Motor neuron (in vitro differentiated cells): Measurements from ENCODE around the gene GJA9. TPM values are rescaled to one million over a fixed set of nuclear protein-coding genes. Genes with fewer than 3 reads are reported as not detected.
A peak's percentile ranks its signal among the peaks of the same experiment; 100 is the strongest.
"Not testable (repeated sequence)": the region's sequence is repeated elsewhere in the genome, so short reads cannot be mapped to it uniquely, and the experiment has no call there.

Experiments
- ATAC-seq, 8 experiments: fragments of 200-7000 bp; cut with Tn5 transposase; replicated peaks in 6 of 8; 2 replicates each; pipeline ENCODE4 v1.8.0; 2021; ENCODE audit warnings: mild to moderate bottlenecking in 8 of 8, moderate library complexity in 8 of 8
- H3K27ac ChIP-seq, 2 donors: fragments of 250-450 bp; sonication (Bioruptor Pico); 2 replicates each; pipeline ENCODE4 v1.9.0; 2021; ENCODE audit warnings: antibody characterized with exemption in 2 of 2, mild to moderate bottlenecking in 2 of 2, moderate library complexity in 1 of 2
- H3K4me1 ChIP-seq, 2 donors: fragments of 250-450 bp; sonication (Bioruptor Pico); replicated peaks in 1 of 2; 2 replicates each; pipeline ENCODE4 v1.6.1; 2021; ENCODE audit warnings: antibody characterized with exemption in 2 of 2, mild to moderate bottlenecking in 2 of 2, moderate library complexity in 1 of 2
- H3K4me3 ChIP-seq, 5 donors: fragments of 250-450 bp; sonication (Bioruptor Pico); 2 replicates each; pipeline ENCODE4 v1.9.0; 2021; ENCODE audit warnings: antibody characterized with exemption in 5 of 5, mild to moderate bottlenecking in 5 of 5, moderate library complexity in 4 of 5
- WGBS, 10 experiments: fragments of 450-650 bp; shearing (Covaris generic); methylation state at CpG; one replicate each; pipeline ENCODE4 v1.0.0; 2022; 5-methylcytosine and 5-hydroxymethylcytosine counted together
- in situ Hi-C, 9 experiments: fragments of 400-800 bp; cut with MboI; loops; one replicate each; pipeline ENCODE4 v1.15.0; 2021; ENCODE audit warnings: low sequenced_read_pairs in 9 of 9, low pct_unique_long_range_greater_than_20kb in 2 of 9; ENCODE audit not compliant: unreplicated experiment in 9 of 9
- total RNA-seq, 8 experiments: library from RNA; unstranded; fragments of 300-600 nt; gene quantifications; 2 replicates each; pipeline versions ENCODE4 v1.2.3 to v1.2.4, GENCODE V29; 2022

Gene GJA9
- under 1 TPM; 0.16 to 1.00 (median 0.37) TPM for total RNA-seq

GRCh38 chr1:38881487-38881886 lies at the start of gene GJA9:
Gene GJA9, minus strand, starts transcription at chr1:38881587. Its CDS starts 5,489 bp downstream, at chr1:38876098.
- Histone ChIP-seq H3K4me3 (no peak within 1 kb of the TSS), H3K27ac (no peak within 1 kb of the TSS), H3K4me1 (no peaks in the 10 kb centered on the region)
- in situ Hi-C loops, result no loop called here
- no peak for ATAC-seq

GRCh38 chr1:38929476-38929875 lies 48.1 kb upstream of the GJA9 start:
- in situ Hi-C loops, result no loop called here
- H3K4me3 ChIP-seq, result no peak overlapping the region
- ATAC-seq, result peak; percentile 95 to 99 (median 98)
- no peak overlapping the region for H3K27ac ChIP-seq
- H3K4me1 ChIP-seq, result peaks cover 0 to 2% of the 10 kb centered on the region in 2 donors
- 23 to 80% (median 55%) methylated on average over 1 to 6 of the region's 6 CpGs; no CpG with 5 or more reads in 4 of the 10 experiments for WGBS, 10 experiments

GRCh38 chr1:38929054-38929453 lies 47.7 kb upstream of the GJA9 start:
- Histone ChIP-seq H3K4me1 (peaks cover 0 to 2% of the 10 kb centered on the region in 2 donors), H3K4me3 (no peak overlapping the region), H3K27ac (no peak overlapping the region)
- ATAC-seq, result peak in 2 of 8 experiments; percentile 13 to 22
- in situ Hi-C loops, result no loop called here
- 65 to 100% (median 87%) methylated on average over 1 to 8 of the region's 8 CpGs for WGBS, 10 experiments

GRCh38 chr1:38926091-38926490 lies 44.7 kb upstream of the GJA9 start:
- peaks cover 0 to 2% of the 10 kb centered on the region in 2 donors for H3K4me1 ChIP-seq
- H3K4me3 ChIP-seq, result no peak overlapping the region
- in situ Hi-C loops, result no loop called here
- ATAC-seq, result no peak
- 88 to 100% (median 89%) methylated on average over 3 of the region's 3 CpGs; no CpG with 5 or more reads in 7 of the 10 experiments for WGBS, 10 experiments
- H3K27ac ChIP-seq, result no peak overlapping the region

GRCh38 chr1:38925391-38925790 lies 44.0 kb upstream of the GJA9 start:
- no peak overlapping the region for H3K27ac ChIP-seq
- H3K4me3 ChIP-seq, result no peak overlapping the region
- in situ Hi-C loops, result no loop called here
- 60 to 100% (median 100%) methylated on average over 1 to 2 of the region's 2 CpGs; no CpG with 5 or more reads in 5 of the 10 experiments for WGBS, 10 experiments
- ATAC-seq, result no peak
- H3K4me1 ChIP-seq, result peaks cover 0 to 2% of the 10 kb centered on the region in 2 donors

GRCh38 chr1:38923607-38924006 lies 42.2 kb upstream of the GJA9 start:
- Histone ChIP-seq H3K4me3 (no peak overlapping the region), H3K4me1 (no peaks in the 10 kb centered on the region), H3K27ac (no peak overlapping the region)
- WGBS, 10 experiments, result 61 to 100% (median 90%) methylated on average over 1 to 3 of the region's 3 CpGs; no CpG with 5 or more reads in 3 of the 10 experiments
- in situ Hi-C loops, result no loop called here
- ATAC-seq, result peak in 1 of 8 experiments; percentile 55

- in situ Hi-C loops, result no loop called here
- no peak for ATAC-seq
- no peak overlapping the region for H3K4me3 ChIP-seq
- H3K27ac ChIP-seq, result no peak overlapping the region
- no peaks in the 10 kb centered on the region for H3K4me1 ChIP-seq
- 30 to 86% (median 69%) methylated on average over 1 to 3 of the region's 3 CpGs; no CpG with 5 or more reads in 2 of the 10 experiments for WGBS, 10 experiments
These were observed 37.7 kb upstream of the GJA9 start for GRCh38 chr1:38919130-38919529.

- ATAC-seq, result peak in 1 of 8 experiments; percentile 68
- in situ Hi-C loops, result no loop called here
- Histone ChIP-seq H3K4me3 (no peak overlapping the region), H3K4me1 (no peaks in the 10 kb centered on the region), H3K27ac (no peak overlapping the region)
- WGBS, 10 experiments, result 28 to 100% (median 78%) methylated on average over 1 to 4 of the region's 5 CpGs; no CpG with 5 or more reads in 2 of the 10 experiments
These were observed 37.2 kb upstream of the GJA9 start for GRCh38 chr1:38918568-38918967.

GRCh38 chr1:38917772-38918171 lies 36.4 kb upstream of the GJA9 start:
- Histone ChIP-seq H3K27ac (no peak overlapping the region), H3K4me3 (no peak overlapping the region), H3K4me1 (no peaks in the 10 kb centered on the region)
- no peak for ATAC-seq
- 60 to 100% (median 88%) methylated on average over 1 of the region's 1 CpG; no CpG with 5 or more reads in 4 of the 10 experiments for WGBS, 10 experiments
- in situ Hi-C loops, result no loop called here

GRCh38 chr1:38917337-38917736 lies 36.0 kb upstream of the GJA9 start:
- in situ Hi-C loops, result no loop called here
- WGBS, 10 experiments, result 80 to 100% (median 92%) methylated on average over 1 to 3 of the region's 3 CpGs; no CpG with 5 or more reads in 3 of the 10 experiments
- H3K4me3 ChIP-seq, result no peak overlapping the region
- H3K4me1 ChIP-seq, result no peaks in the 10 kb centered on the region
- no peak for ATAC-seq
- H3K27ac ChIP-seq, result no peak overlapping the region

GRCh38 chr1:38915352-38915948 lies 34.1 kb upstream of the GJA9 start:
- in situ Hi-C loops, result no loop called here
- no peak overlapping the region for H3K4me3 ChIP-seq
- peak in 3 of 8 experiments; percentile 14 to 75 (median 73) for ATAC-seq
- WGBS, 10 experiments, result 33 to 100% (median 83%) methylated on average over 1 to 3 of the region's 3 CpGs; no CpG with 5 or more reads in 3 of the 10 experiments
- H3K27ac ChIP-seq, result no peak overlapping the region
- no peaks in the 10 kb centered on the region for H3K4me1 ChIP-seq

GRCh38 chr1:38914908-38915307 lies 33.5 kb upstream of the GJA9 start:
- in situ Hi-C loops, H3K27ac ChIP-seq, ATAC-seq, H3K4me1 ChIP-seq, H3K4me3 ChIP-seq: not testable (repeated sequence)
- 73 to 100% (median 93%) methylated on average over 3 to 8 of the region's 8 CpGs; no CpG with 5 or more reads in 2 of the 10 experiments for WGBS, 10 experiments

GRCh38 chr1:38908821-38909220 lies 27.4 kb upstream of the GJA9 start:
- no peak overlapping the region for H3K27ac ChIP-seq
- in situ Hi-C loops, result no loop called here
- WGBS, 10 experiments, result 60 to 100% (median 82%) methylated on average over 1 to 11 of the region's 13 CpGs; no CpG with 5 or more reads in 1 of the 10 experiments
- no peaks in the 10 kb centered on the region for H3K4me1 ChIP-seq
- no peak overlapping the region for H3K4me3 ChIP-seq
- no peak for ATAC-seq

GRCh38 chr1:38905985-38906384 lies 24.6 kb upstream of the GJA9 start:
- in situ Hi-C loops, result no loop called here
- 47 to 100% (median 94%) methylated on average over 1 to 2 of the region's 2 CpGs; no CpG with 5 or more reads in 1 of the 10 experiments for WGBS, 10 experiments
- Histone ChIP-seq H3K27ac (no peak overlapping the region), H3K4me1 (no peaks in the 10 kb centered on the region), H3K4me3 (no peak overlapping the region)
- ATAC-seq, result no peak
